ENCODE data around the gene HHAT.

HHAT gene

DNA sequence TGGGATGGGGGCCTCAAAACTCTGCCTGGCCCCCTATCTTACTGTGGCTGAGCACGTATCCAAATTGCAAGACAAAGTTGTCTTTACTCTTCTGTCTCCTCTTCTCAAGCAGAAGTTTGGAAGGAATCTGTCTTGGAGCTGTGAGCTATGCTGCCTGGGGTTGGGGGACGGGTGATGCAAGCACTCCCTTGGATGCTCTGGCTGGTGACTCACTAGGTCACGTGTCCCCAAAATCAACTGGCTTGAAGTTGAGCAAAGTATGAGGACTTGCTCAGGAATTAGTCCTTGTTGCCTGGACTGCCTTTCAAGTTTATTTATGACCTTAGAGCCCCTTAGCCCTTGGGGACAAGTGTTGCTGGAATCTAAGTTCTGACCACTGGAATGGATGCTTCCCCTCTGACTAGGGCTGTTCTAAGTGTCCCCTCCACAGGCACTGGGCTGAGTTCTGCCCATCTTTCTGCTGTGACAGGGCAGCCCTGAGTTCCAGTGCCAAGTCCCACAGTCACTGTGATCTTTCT, 269.5 kb downstream of the HHAT start:
- DNase-seq (ENCODE audit: low spot score), result no peak

DNA sequence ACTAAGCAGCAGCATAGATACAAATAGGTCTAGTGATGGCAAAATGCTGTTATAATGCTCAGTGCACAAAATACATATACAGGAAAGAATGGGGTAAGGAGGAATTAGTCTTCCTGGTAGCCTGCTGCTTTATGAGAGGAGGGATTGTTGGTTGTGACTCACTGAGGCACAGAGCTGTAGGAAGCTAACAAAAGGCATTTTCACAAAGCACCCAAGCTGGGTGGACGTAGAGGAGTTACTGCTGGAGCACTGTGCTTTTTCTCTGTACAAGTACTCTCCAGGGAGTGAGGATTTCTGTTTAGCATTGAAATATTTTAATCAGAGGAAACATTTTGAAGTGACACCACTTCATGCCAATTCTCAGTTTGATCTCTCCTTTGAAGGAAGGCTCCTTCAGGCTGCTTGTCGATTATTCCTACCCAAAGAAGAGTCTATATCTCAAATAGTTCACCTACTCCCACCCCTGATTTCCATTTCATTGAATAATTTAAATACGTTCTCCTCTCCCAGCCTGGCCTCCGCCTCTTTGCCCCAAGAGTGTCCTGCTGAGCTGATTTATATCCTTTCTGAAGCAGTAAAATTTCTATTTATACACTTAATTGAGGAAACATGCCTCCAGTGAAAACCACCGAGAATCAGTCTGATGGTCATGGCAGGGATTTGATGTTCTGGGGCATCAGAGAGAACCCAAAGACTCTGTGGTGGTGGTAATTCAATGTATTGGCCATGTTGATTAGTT, 271.9 kb downstream of the HHAT start:
- no peak for DNase-seq (ENCODE audit: low spot score)

DNA sequence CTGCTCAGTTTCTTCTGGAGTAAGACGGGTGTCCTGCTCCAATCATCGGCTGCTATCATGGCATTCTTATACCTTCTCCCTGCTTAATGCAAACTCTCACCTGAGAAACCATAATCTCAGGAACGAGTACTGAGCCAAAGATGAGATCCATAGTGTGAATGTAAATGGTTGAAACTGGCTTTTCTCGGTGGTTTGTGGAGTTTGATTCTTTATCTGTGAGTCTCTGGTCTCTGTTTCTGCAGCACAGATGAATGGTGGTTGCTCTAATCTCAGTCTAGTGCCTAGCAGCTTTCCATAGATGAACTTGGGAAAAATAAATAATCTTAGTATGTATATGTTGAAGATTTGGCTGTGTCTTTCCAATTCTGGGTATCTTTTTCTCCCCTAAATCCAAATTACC, 274.4 kb downstream of the HHAT start:
- no peak for DNase-seq (ENCODE audit: low spot score)

DNA sequence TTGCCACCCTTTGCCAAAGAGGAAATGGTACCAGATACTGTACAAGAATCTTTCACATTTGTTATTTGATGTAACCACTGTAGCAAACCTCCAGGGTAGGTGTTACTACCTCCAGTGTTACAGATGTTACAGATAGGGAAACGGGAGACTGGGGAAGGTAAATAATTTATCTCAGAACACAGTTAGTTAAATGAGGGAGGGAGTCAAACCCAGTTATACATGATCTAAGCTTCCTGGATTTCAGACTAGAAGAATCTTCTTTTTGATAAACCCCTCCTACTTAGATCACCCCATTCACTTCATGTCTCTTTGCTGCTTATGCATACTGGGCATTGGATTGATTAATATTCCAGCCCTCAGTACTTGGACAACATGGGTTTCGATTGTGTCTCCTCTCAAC, 276.4 kb downstream of the HHAT start:
- DNase-seq (ENCODE audit: low spot score), result no peak

DNA sequence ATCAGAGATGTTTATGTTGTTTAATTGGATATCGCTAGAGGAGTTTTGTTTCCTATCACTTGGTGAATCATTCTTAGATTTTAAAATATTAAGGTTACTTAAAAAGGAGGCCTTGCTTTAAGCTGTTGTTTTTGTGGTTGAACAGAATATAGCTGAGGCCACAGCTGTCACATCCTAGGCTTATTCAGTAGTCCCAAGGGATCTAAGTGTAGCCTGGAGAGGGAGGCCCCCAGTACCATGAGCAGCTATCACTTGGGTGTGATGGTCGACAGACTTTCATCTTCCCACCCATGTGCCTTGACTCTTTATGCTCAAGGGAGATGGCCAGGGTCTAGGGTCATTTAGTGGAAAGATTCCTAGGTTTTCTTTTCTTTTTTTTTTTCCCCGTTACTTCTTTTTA, 278.7 kb downstream of the HHAT start:
- no peak for DNase-seq (ENCODE audit: low spot score)

DNA sequence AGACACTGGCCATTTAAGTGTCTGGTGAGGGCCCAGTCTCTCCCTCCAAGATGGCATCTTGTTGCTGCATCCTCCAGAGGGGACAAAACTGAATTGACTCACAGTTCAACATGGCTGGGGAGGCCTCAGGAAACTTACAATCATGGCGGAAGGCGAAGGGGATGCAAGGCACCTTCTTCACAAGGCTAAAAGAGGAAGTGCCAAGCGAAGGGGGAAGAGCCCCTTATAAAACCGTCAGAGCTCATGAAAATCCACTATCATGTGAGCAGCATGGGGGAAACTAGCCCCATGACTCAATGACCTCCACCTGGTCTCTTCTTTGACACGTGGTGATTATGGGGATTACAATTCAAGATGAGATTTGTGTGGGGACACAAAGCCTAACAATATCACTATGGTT, 280.1 kb downstream of the HHAT start:
- DNase-seq (ENCODE audit: low spot score), result no peak

DNA sequence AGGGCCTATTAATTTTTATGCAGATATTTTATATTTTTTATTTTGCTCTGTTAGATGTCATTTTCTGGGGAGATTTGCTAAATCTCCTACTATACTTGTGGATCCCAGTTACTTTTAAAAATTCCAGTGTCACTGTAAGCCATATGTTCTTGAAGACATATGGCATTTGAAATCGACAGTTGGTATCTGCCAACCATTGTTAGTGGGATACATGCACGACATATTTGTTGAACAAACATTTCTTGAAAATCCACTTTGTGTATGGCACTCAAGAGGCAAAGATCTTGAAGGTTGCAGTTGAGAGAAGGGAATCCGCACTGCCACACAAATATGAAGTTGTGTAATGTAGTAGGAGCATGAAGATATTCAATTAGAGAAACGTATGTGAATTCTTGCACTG, 287.7 kb downstream of the HHAT start:
- DNase-seq (ENCODE audit: low spot score), result no peak

DNA sequence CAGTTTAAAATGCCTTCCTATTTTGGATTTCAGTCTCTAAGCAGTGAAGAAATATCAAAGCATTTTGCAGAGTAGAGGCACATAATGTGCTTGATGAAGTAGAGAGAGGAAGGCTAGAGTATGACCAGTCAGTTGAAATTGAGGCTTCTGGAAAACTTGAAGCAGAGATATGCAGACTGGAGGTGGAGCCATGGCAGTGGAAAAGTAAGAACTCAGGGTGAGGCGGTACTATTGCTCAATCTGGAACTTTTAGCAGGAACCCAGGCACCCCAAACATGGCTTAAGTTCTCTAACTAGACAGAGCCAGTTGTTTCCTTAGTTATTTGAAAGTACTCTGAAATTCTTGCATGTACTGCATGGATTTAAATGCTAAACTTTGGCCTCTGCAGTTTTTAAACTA, 288.6 kb downstream of the HHAT start:
- no peak for DNase-seq (ENCODE audit: low spot score)

DNA sequence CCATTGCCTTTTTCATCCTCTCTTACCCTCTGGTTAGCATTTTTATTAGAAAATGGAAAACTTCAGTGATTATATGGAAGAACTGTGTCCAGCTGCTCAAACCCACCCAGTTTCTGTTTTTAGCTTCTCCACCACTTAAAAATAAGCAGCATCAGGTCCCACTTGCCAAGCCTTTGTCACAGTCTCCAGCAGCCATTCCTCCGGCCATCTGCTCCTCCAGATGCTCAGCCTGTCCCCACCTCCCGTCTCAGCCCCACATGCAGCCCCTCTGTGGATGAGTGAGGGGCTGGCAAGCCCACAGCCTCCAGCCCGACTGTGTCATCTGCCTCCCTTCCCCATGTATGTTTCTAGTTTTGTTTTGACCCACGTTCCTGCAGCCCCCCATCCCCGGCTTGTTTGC, 289.7 kb downstream of the HHAT start:
- no peak for DNase-seq (ENCODE audit: low spot score)

DNA sequence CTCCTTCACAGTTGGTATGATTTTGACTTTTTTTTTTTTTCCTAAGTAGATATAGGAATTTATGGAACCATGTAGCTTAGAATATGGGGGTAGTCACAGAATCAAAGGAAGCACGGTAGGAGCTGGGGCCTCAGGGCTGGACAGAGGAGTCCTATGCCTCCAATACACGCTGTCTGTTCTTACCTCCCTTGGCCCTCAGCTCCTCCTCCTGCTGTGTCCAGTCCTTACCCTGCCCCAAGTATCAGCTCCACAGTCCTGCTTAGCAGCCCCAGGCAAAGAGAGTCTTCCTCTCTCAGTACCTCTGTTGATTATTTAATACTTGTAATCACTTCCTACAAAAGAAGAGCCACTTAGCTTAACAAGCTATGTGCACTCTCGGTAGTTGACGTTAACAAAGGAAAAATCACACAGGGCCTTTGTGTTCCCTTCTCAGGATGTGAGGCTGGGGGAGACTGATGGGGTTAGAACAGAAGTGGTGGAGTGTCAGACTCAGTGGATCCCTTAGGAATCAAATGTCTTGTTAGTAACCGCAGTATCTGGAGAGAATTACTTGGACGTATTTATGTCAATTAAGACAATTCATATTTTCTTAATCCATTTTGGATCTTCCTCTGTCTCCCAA, 292.3 kb downstream of the HHAT start:
- no peak for DNase-seq (ENCODE audit: low spot score)

DNA sequence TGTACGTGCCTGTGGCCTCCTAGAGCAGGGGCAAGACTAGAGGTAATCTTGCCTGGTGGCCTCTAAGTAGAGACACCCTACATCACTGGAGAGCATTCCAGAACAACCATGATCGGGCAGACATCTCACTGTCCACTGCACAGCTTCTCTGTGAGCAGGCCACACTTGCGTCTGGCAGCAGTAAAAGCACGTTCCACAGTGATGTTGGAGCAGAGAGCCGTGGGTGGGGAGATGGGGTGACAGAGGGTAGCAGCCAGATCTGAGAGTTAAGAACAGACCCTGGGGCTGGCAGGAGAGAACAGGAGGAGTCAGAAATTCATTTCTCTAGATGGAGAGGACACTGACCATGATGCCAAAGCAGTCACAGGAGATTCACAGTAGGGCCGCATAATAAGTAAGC, 293.0 kb downstream of the HHAT start:
- no peak for DNase-seq (ENCODE audit: low spot score)

DNA sequence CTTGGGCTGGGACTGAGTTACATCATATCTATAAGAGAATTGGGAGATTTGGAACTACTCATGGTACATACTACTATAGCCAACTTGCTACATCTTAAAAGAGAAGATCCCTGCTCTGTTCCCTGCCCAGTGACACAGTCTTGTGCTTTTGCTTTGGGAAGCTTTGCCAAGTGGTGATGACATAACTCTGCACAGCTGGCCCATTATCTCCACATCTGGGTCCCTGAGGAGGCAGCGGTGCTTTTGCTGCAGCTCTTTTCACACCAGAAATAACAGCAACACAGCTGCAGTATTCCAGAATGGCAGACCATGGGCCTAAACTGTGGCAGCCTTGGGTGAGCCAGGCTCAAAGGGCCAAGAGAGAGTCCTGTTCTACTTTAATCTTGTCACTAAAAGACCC, 296.0 kb downstream of the HHAT start:
- no peak for DNase-seq (ENCODE audit: low spot score)

DNA sequence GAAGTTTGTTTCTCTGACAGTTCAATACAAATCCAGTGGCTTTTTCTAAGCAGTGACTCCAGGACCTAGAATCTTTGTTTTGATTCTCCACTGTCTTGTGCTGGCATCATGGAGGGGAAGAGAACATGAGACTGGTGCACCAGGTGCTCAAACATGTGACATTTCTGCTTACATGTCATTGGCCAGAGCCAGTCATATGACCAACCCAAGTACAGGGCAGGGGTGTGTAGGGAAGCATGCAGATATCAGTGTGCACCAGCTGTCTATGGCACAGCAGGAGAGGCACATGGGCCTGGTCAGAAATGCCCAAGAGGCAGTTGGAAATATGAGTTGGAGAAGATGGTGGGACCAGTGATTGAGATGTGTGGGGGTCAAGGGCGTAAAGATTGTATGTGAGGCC, 297.0 kb downstream of the HHAT start:
- DNase-seq (ENCODE audit: low spot score), result no peak

DNA sequence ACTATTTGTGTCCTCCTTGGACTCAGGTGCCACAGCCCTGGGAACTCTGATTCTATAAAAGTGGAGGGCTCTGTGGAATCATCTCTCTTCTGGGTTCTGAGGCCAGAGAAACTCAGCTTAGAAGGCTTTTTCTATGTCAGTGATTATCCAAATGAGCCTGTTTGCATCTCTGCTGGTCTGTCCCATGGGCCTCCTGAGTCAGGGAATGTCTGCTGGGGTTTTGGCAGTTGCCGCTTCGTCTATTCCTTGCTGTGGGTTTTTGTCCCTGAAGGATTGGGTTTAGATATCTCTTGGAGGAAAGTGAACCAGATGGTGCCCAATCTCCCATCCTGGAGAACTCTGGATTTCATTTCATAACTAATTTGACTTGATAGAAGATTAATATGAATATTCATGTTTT, 297.6 kb downstream of the HHAT start:
- no peak for DNase-seq (ENCODE audit: low spot score)

DNA sequence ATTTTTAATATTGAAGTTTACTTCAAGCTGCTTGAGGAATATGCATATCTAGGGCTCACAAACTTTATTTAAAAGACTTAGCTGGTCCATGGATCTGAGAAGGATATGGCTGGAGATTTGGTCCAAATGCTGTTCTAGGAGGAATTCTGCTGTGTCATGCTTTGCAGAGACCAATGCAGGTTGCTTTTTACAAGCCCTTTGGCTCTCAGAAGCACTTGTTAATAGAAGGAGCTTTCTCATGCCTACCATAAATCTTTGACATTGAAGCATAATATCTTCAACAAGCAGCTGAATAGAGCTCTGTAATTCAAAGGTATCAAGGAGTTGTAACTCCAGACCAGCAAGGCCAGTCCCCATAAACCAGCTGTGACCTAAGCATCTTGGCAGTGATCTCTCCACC, 299.1 kb downstream of the HHAT start:
- DNase-seq (ENCODE audit: low spot score), result no peak

DNA sequence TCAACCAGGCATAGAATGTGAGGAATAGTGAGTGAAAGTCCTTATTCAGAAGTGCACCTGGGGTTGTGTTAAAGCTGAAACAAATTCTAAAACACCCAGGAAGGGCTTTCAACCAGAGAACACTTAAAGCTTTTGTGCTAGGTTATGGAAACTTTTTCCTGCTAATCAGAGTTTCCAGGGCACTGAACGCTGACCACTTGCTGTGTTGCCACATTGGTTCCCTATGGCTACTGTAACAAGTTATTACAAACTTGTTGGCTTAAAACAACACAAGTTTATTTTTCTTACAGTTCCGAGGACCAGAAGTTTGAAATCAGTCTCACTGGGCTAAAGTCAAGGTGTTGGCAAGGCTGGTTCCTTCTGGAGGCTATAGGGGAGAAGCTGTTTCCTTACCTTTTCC, 300.6 kb downstream of the HHAT start:
- no peak for DNase-seq (ENCODE audit: low spot score)

DNA sequence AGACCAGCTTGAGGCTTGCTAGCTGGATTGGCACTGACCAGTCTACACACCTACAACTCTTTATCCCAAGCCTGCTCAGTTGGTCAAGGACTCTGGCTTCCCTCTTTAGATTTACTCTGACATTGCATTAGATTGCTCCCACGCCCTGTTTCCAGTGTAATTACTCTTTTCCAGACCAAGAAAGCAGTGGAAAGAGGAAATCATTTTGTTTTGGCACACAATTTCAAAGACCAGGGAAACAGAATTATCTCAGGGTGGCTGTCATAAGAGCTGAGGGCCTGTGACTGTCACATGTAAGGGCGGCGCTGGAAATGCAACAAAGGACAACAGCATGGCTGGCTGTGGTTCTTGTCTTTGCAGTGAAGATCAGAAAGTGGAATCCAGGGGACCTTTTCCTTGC, 302.7 kb downstream of the HHAT start:
- no peak for DNase-seq (ENCODE audit: low spot score)

DNA sequence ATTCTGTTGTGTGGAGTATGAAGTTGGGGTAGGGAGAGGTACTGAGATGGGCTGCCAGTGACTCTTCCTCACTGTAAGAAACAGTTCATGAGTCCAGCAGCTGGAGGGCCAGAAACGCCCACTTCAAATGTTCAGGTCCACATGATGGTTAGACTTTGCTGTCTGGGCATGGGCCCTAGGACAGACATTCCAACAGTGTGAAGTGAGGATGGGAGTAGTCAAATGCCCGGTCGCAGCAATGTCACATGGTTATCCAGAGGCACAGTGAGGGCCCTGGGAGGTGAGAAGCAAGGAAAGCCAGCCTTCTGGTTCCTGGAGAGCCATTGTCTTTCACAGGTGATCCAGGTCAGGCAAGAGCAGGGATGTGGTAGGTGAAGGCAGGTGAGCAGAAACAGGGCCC, 304.4 kb downstream of the HHAT start:
- DNase-seq (ENCODE audit: low spot score), result no peak

DNA sequence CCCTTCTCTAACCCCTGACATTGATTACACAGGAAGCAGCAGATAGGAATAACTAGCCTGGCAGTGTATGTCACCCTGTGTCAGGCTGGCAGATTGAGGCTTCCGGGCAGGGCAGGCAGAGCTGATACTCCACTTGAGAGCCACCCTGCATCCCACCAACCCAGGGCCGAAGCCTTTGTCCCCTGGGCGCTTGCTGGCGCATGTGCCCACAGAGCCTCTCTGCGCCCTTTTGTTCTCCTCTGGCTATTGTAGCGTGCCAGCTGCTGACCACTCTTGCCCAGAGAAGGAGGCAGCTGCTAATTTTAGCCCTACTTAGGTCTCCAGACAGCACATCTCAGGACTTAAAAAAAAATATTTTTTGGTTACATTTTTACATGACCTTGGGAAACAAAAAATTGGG, 304.9 kb downstream of the HHAT start:
- no peak for DNase-seq (ENCODE audit: low spot score)

DNA sequence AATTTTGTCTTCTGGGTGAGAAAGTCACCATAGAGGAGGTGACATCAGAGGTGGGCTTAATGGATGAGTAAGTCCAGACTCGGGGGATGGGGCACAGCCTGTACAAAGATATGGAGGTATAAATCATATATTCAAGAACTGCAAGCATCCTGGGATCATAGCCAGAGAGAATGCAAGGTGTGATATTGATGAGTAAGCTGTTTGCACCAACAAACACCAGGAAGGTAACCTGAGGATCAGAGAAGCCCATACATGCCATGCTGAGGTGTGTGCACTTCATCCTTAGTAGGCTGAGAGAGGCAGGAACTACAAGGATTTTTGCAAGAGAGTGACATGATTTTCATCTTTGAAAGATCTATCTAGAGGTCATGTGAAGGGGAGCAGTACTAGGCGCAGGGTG, 306.4 kb downstream of the HHAT start:
- DNase-seq (ENCODE audit: low spot score), result no peak

DNA sequence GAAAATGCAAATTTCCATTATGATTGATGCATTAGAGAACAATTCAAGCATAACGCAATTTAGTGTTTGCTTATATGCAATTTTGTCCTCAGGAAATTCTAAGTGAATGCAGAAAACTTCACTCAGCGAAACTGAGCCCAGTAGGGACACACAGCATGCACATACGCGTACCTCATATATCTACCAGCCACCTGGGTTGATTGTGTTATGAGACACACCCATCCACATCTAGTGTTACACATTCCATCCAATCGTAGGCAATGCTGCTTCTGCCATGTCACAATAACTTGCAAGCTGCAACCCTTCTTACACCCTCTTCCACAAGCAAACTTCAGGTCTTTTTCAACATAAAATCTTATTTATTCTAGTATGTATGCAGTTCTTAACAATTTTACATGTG, 312.9 kb downstream of the HHAT start:
- no peak for DNase-seq (ENCODE audit: low spot score)

DNA sequence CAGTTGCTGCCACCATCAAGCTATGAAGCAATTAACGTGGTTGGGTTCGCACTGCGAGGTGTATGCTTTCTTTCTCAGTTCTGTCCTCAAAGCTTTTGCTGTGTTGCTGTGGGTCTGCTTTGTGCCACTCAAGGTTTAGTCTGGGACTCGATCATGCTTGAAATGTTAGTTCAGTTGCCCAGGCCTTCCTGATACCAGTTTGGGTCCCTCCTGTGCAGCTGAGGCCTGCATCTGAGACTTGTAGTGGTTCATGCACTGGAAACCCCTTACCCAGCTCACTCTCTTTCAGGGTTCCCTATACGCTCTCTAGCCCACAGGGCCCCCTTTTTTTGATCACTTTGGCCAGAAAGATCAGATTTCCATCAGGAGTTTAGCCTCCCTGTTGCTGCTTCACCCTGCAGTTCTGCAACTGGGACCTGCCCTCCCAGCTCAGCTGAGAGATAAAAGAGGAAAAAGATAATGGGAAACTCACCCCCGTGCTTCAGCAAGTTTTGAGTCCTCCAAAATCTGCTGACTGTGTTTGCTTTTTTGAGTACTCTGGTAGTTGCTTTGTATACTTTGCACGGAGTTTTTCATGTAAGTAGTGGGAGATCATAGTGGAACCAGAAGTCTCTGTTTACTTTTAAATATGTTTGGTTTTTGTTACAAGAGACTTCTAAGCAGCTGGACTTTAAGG, 317.0 kb downstream of the HHAT start:
- DNase-seq (ENCODE audit: low spot score), result no peak

DNA sequence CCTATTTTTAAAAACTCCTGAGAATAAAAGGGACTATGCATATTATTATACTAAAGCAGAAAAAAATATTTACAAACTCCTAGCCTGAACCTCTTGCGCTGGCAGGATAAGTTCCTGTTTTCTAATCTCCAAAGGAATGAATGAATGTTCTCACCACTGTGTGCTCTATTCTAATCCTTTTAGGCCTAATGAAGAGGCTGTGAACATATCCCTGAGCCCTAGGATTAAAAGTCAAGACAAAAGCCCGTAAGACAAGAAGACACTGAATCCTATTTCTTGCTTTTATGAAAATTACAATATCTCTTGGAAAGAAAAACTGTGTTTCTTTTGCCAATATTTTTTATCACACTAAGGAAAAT, 317.5 kb downstream of the HHAT start:
- no peak for DNase-seq (ENCODE audit: low spot score)

Data from CD4-positive, alpha-beta T cell treated with Interleukin-15 for 4 hours (primary cell).